ENCODE data around the gene C2CD4A.
"Not testable (repeated sequence)": the region's sequence is repeated elsewhere in the genome, so short reads cannot be mapped to it uniquely, and the experiment has no call there.

Gene C2CD4A

GRCh38 chr15:62066663-62067447 is at the start of gene C2CD4A:
Gene C2CD4A, plus strand, starts transcription at chr15:62066977. Its CDS starts 637 bp downstream, at chr15:62067614.
- DNase-seq = peak; percentile 50

GRCh38 chr15:62020576-62021160 is 46.1 kb upstream of the C2CD4A start:
- DNase-seq = no peak

- no peak for DNase-seq
Measured at GRCh38 chr15:62021991-62022600, 44.7 kb upstream of the C2CD4A start.

GRCh38 chr15:62026487-62027262 is 40.1 kb upstream of the C2CD4A start:
- no peak for DNase-seq

- DNase-seq = no peak
Measured at GRCh38 chr15:62027263-62027565, 39.6 kb upstream of the C2CD4A start.

GRCh38 chr15:62027916-62028315 is 38.9 kb upstream of the C2CD4A start:
- DNase-seq = no peak

- DNase-seq = no peak
Measured at GRCh38 chr15:62035256-62035924, 31.4 kb upstream of the C2CD4A start.

GRCh38 chr15:62046078-62046743 is 20.6 kb upstream of the C2CD4A start:
- no peak for DNase-seq

- DNase-seq = no peak
Measured at GRCh38 chr15:62047282-62047827, 19.4 kb upstream of the C2CD4A start.

GRCh38 chr15:62048254-62048653 is 18.5 kb upstream of the C2CD4A start:
- DNase-seq = not testable (repeated sequence)

GRCh38 chr15:62050115-62050514 is 16.7 kb upstream of the C2CD4A start:
- no peak for DNase-seq

- DNase-seq = no peak
Measured at GRCh38 chr15:62051166-62051565, 15.6 kb upstream of the C2CD4A start.

GRCh38 chr15:62052713-62053112 is 14.1 kb upstream of the C2CD4A start:
- DNase-seq = no peak

- DNase-seq = no peak
Measured at GRCh38 chr15:62053439-62054085, 13.2 kb upstream of the C2CD4A start.

- no peak for DNase-seq
Measured at GRCh38 chr15:62054979-62055378, 11.8 kb upstream of the C2CD4A start.

- no peak for DNase-seq
Measured at GRCh38 chr15:62057341-62057980, 9.3 kb upstream of the C2CD4A start.

GRCh38 chr15:62058327-62059028 is 8.3 kb upstream of the C2CD4A start:
- DNase-seq = no peak

- no peak for DNase-seq
Measured at GRCh38 chr15:62059108-62059815, 7.5 kb upstream of the C2CD4A start.

- no peak for DNase-seq
Measured at GRCh38 chr15:62059816-62060112, 7.0 kb upstream of the C2CD4A start.
